H1 (cell line): ENCODE data around the gene WDSUB1. TPM values are rescaled to one million over a fixed set of nuclear protein-coding genes. Genes with fewer than 3 reads are reported as not detected.

Experiments
- CTCF ChIA-PET: fragments of 300-600 bp; sonication (Branson Sonifier 250); formaldehyde crosslinking; loops from one replicate; lab custom pipeline; 2021; ENCODE audit not compliant: partially characterized antibody; lab: Charles Lee
- POLR2A ChIA-PET: fragments of 300-600 bp; sonication (Branson Sonifier 250); formaldehyde crosslinking; loops from one replicate; lab custom pipeline; 2021; ENCODE audit warnings: inconsistent platforms; ENCODE audit not compliant: partially characterized antibody; lab: Charles Lee
- DNase-seq, 2 experiments: peaks; one replicate each; pipeline versions ENCODE4 v3.0.0 to v3.0.0-alpha.2; 2010 to 2022; ENCODE audit warnings: low spot score in 2 of 2, low read depth in 1 of 2, mixed read lengths in 1 of 2
- FAIRE-seq: peaks from 2 replicates; lab custom pipeline; 2011; peaks lifted over from hg19 to GRCh38; lab: Jason Lieb, UNC
- H2AFZ ChIP-seq: 2 replicates; pipeline ENCODE4 v1.8.1; 2012; ENCODE audit warnings: low read length, inconsistent platforms
- H2AK5ac ChIP-seq: 2 replicates; pipeline ENCODE4 v1.6.1; 2013; ENCODE audit warnings: low read depth, low read length
- H2BK120ac ChIP-seq: replicated peaks from 2 replicates; pipeline ENCODE3; 2013; ENCODE audit warnings: low read depth, low read length, inconsistent platforms
- H2BK12ac ChIP-seq: 2 replicates; pipeline ENCODE4 v1.6.1; 2013; ENCODE audit warnings: low read depth, low read length
- H2BK15ac ChIP-seq: 2 replicates; pipeline ENCODE4 v1.6.1; 2013; ENCODE audit warnings: low read length
- H2BK20ac ChIP-seq: 2 replicates; pipeline ENCODE4 v1.6.1; 2013; ENCODE audit warnings: low read length
- H2BK5ac ChIP-seq: 2 replicates; pipeline ENCODE4 v1.6.1; 2013; ENCODE audit warnings: low read depth, low read length
- H3K14ac ChIP-seq: 2 replicates; pipeline ENCODE4 v1.6.1; 2013; ENCODE audit warnings: inconsistent platforms; ENCODE audit not compliant: insufficient read length
- H3K18ac ChIP-seq: 2 replicates; pipeline ENCODE4 v1.6.1; 2013; ENCODE audit warnings: low read length; ENCODE audit errors: extremely low read depth
- H3K23ac ChIP-seq: 2 replicates; pipeline ENCODE4 v1.6.1; 2013; ENCODE audit warnings: inconsistent platforms; ENCODE audit not compliant: insufficient read length
- H3K23me2 ChIP-seq: 2 replicates; pipeline ENCODE4 v1.6.1; 2013; ENCODE audit warnings: low read depth, low read length
- H3K27ac ChIP-seq: 2 replicates; pipeline ENCODE4 v1.6.1; 2011; ENCODE audit warnings: low read depth, low read length, inconsistent platforms
- H3K27me3 ChIP-seq, 4 experiments: replicated peaks in 1 of 4; 1 replicate in 1 of 4; 2 replicates in 3 of 4; pipeline versions ENCODE4 v1.6.1 to v1.8.1; 2011 to 2013; ENCODE audit warnings: low read length in 3 of 4, mild to moderate bottlenecking in 3 of 4, inconsistent platforms in 2 of 4, mixed read lengths in 2 of 4, moderate library complexity in 1 of 4; ENCODE audit not compliant: control insufficient read depth in 3 of 4, insufficient read depth in 3 of 4; ENCODE audit errors: extremely low read depth in 1 of 4
- H3K36me3 ChIP-seq, 4 experiments: 2 replicates each; pipeline versions ENCODE4 v1.6.1 to v1.8.1; 2011 to 2013; ENCODE audit warnings: mild to moderate bottlenecking in 4 of 4, low read length in 3 of 4, moderate library complexity in 2 of 4, control low read depth in 1 of 4, inconsistent platforms in 1 of 4; ENCODE audit not compliant: insufficient read depth in 4 of 4, control insufficient read depth in 2 of 4
- H3K4ac ChIP-seq: replicated peaks from 2 replicates; pipeline ENCODE3; 2013; ENCODE audit warnings: low read length, low read depth, mixed read lengths, inconsistent platforms; ENCODE audit not compliant: insufficient read length
- H3K4me1 ChIP-seq, 4 experiments: replicated peaks in 1 of 4; 1 replicate in 1 of 4; 2 replicates in 3 of 4; pipeline versions ENCODE4 v1.6.1 to v1.8.1; 2011 to 2013; ENCODE audit warnings: low read length in 3 of 4, inconsistent platforms in 2 of 4, mixed read lengths in 1 of 4; ENCODE audit not compliant: insufficient read depth in 4 of 4, control insufficient read depth in 3 of 4
- H3K4me2 ChIP-seq, 2 experiments: 2 replicates each; pipeline versions ENCODE4 v1.6.1 to v1.8.1; 2011 to 2013; ENCODE audit warnings: low read depth in 2 of 2, low read length in 2 of 2, control low read depth in 1 of 2, inconsistent platforms in 1 of 2, mild to moderate bottlenecking in 1 of 2; ENCODE audit not compliant: insufficient read depth in 1 of 2
- H3K4me3 ChIP-seq, 4 experiments: fragments of 200-600, 300-600 bp in 1 of 4; sonication (generic), shearing (Covaris generic), sonication (Bioruptor Twin) in 1 of 4; 2 replicates each; pipeline versions ENCODE4 v1.5.1 to v1.8.1; 2011 to 2016; ENCODE audit warnings: low read length in 4 of 4, low read depth in 3 of 4, control low read depth in 2 of 4, inconsistent platforms in 2 of 4, mild to moderate bottlenecking in 2 of 4, mixed read lengths in 1 of 4, moderate library complexity in 1 of 4; ENCODE audit not compliant: insufficient read depth in 2 of 4; ENCODE audit errors: extremely low read depth in 1 of 4
- H3K56ac ChIP-seq: replicated peaks from 2 replicates; pipeline ENCODE3; 2013; ENCODE audit warnings: low read depth, mild to moderate bottlenecking, mixed read lengths, low read length, inconsistent platforms; ENCODE audit not compliant: insufficient read length
- H3K79me1 ChIP-seq: 2 replicates; pipeline ENCODE4 v1.6.1; 2013; ENCODE audit warnings: low read depth, low read length, control low read depth
- H3K79me2 ChIP-seq, 2 experiments: 2 replicates each; pipeline versions ENCODE4 v1.6.1 to v1.8.1; 2012 to 2013; ENCODE audit warnings: low read length in 2 of 2, mild to moderate bottlenecking in 2 of 2, inconsistent platforms in 1 of 2; ENCODE audit not compliant: insufficient read depth in 2 of 2, control insufficient read depth in 1 of 2
- H3K9ac ChIP-seq, 4 experiments: replicated peaks in 1 of 4; 1 replicate in 1 of 4; 2 replicates in 3 of 4; pipeline versions ENCODE4 v1.6.1 to v1.8.1; 2011 to 2013; ENCODE audit warnings: low read depth in 3 of 4, low read length in 3 of 4, control low read depth in 2 of 4, mild to moderate bottlenecking in 2 of 4, moderate library complexity in 2 of 4, inconsistent platforms in 1 of 4; ENCODE audit errors: extremely low read depth in 1 of 4
- H3K9me3 ChIP-seq, 2 experiments: 2 replicates each; pipeline versions ENCODE4 v1.6.1 to v1.8.1; 2012 to 2013; ENCODE audit warnings: mild to moderate bottlenecking in 2 of 2, moderate library complexity in 2 of 2, control low read depth in 1 of 2, inconsistent platforms in 1 of 2, low read depth in 1 of 2, low read length in 1 of 2, mixed read lengths in 1 of 2; ENCODE audit not compliant: insufficient read depth in 2 of 2
- H4K20me1 ChIP-seq, 2 experiments: replicated peaks in 1 of 2; 2 replicates each; pipeline versions ENCODE3 to v1.8.1; 2011 to 2013; ENCODE audit warnings: inconsistent platforms in 2 of 2, low read length in 2 of 2, mild to moderate bottlenecking in 1 of 2; ENCODE audit not compliant: insufficient read depth in 2 of 2, control insufficient read depth in 1 of 2
- H4K5ac ChIP-seq: 2 replicates; pipeline ENCODE4 v1.6.1; 2013; ENCODE audit warnings: low read length, low read depth, mixed read lengths, inconsistent platforms; ENCODE audit not compliant: insufficient read length
- H4K8ac ChIP-seq: 2 replicates; pipeline ENCODE4 v1.8.0; 2013; ENCODE audit warnings: mild to moderate bottlenecking, moderate library complexity, low read length, inconsistent platforms; ENCODE audit not compliant: insufficient read depth; ENCODE audit errors: extremely low read depth
- H4K91ac ChIP-seq: replicated peaks from 2 replicates; pipeline ENCODE3; 2013; ENCODE audit warnings: low read length, mixed read lengths, inconsistent platforms; ENCODE audit not compliant: insufficient read length
- ASH2L ChIP-seq: fragments of 200-600, 300-600 bp; sonication (generic); IDR thresholded peaks from one replicate; pipeline ENCODE4 v1.7.1; 2017; ENCODE audit warnings: low read length
- SIN3A ChIP-seq, 2 experiments: IDR thresholded peaks in 1 of 2; conservative IDR thresholded peaks in 1 of 2; 2 replicates each; pipeline ENCODE4 v1.6.1; 2011 to 2012; ENCODE audit warnings: low read length in 2 of 2, improper control_type of control experiment in 1 of 2, low read depth in 1 of 2, mild to moderate bottlenecking in 1 of 2
- SIX5 ChIP-seq: IDR thresholded peaks from 2 replicates; pipeline ENCODE4 v1.6.1; 2011; ENCODE audit warnings: mild to moderate bottlenecking, low read depth, low read length
- SP2 ChIP-seq: IDR thresholded peaks from 2 replicates; pipeline ENCODE4 v1.6.1; 2012; ENCODE audit warnings: mild to moderate bottlenecking, low read length, inconsistent platforms
- SUZ12 ChIP-seq: fragments of 200-600 bp; sonication (generic); IDR thresholded peaks from 2 replicates; pipeline ENCODE4 v1.6.1; 2012; ENCODE audit warnings: mild to moderate bottlenecking, inconsistent platforms, low read length, moderate library complexity, mixed read lengths
- WGBS, 2 experiments: shearing (Covaris generic) in 1 of 2; methylation state at CpG; one replicate each; pipeline versions ENCODE4 v1.1.6 to v1.1.7; 2013 to 2015; ENCODE audit warnings: low lambda C conversion rate in 2 of 2, mixed read lengths in 2 of 2, inconsistent platforms in 1 of 2, low coverage in 1 of 2, missing lambda C conversion rate in 1 of 2; ENCODE audit not compliant: insufficient replicate concordance in 2 of 2, insufficient coverage in 1 of 2, insufficient read length in 1 of 2; ENCODE audit errors: extremely low coverage in 1 of 2, missing lambda C conversion rate in 1 of 2; 5-methylcytosine and 5-hydroxymethylcytosine counted together
- polyA plus RNA-seq, 7 experiments: library from polyadenylated mRNA; depleted of rRNA in 3 of 7; stranded (reverse) in 5 of 7; unstranded in 2 of 7; fragments of >200 nt in 5 of 7; fragments of 200-250 nt in 2 of 7; gene quantifications; 1 replicate in 5 of 7; 2 replicates in 1 of 7; 4 replicates in 1 of 7; pipeline versions ENCODE4 v1.2.1 to v1.2.3, GENCODE V29; 2011 to 2013; ENCODE audit warnings: missing spikeins in 2 of 7, mixed read lengths in 2 of 7
- total RNA-seq: library from RNA; stranded (reverse); fragmentation: NEBNext Ultra II Directional; extraction: Animal tissue kit (Norgen Biotek cat#: 25700); gene quantifications from 2 replicates; pipeline ENCODE4 v1.2.1, GENCODE V29; 2021
- TF ChIP-seq, protein P1 (sequence below): IDR thresholded peaks from 2 replicates; pipeline ENCODE4 v1.6.1; 2012; ENCODE audit warnings: inconsistent platforms

The WDSUB1 gene
- total and polyA plus RNA-seq, 2 of the 8 experiments (the other 6 are each of a cell fraction or from before 2014, with no cell fraction given), result 5.5 to 8.0 TPM

DNA sequence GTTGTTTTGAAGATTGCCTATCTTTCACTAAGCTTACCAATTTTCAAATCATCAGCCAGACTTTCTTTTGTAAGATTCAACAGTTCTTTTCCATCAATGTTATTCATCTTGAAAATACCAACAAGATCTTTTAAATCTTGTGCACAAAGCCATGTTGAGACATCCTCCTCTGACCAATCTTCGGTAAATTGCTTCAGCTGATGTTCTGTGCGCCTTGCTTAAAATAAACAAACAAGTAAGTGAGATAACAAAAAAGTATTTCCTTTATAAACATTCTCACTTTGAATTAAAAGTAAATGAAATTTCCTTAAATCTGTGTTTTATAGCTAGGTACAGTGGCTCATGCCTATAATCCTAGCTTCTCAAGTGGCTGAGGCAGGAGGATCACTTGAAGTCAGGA lies 30.3 kb downstream of the WDSUB1 start:
- WGBS, 2 experiments, result 87% methylated on average over 2 of the region's 2 CpGs; no CpG with 5 or more reads in 1 of the 2 experiments
- no peaks in the 10 kb centered on the region for H3K4me1 ChIP-seq
- no peak overlapping the region for H2AFZ ChIP-seq
- H3K79me2 ChIP-seq, result no peaks in the 10 kb centered on the region
- no peak overlapping the region for H4K5ac ChIP-seq
- no peak overlapping the region for H3K27ac ChIP-seq
- no peak overlapping the region for H2BK5ac ChIP-seq
- no peak overlapping the region for H3K56ac ChIP-seq
- no peak for TF ChIP-seq SUZ12
- TF ChIP-seq, protein P1, sequence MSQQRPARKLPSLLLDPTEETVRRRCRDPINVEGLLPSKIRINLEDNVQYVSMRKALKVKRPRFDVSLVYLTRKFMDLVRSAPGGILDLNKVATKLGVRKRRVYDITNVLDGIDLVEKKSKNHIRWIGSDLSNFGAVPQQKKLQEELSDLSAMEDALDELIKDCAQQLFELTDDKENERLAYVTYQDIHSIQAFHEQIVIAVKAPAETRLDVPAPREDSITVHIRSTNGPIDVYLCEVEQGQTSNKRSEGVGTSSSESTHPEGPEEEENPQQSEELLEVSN, result no peak
- TF ChIP-seq SIX5, result no peak
- no peak for TF ChIP-seq SP2
- TF ChIP-seq ASH2L, result no peak
- no peak for TF ChIP-seq SIN3A (conservative IDR thresholded peaks at IDR 0.05 in 1 of 2, IDR thresholded peaks at IDR 0.05 in 1 of 2; ENCODE audit: low read depth in 1 of 2, low read length in 2 of 2)
- H3K4ac ChIP-seq, result no peak overlapping the region
- no peak overlapping the region for H2AK5ac ChIP-seq
- no peak overlapping the region for H2BK15ac ChIP-seq
- H3K4me3 ChIP-seq, result no peak overlapping the region
- no peak overlapping the region for H2BK12ac ChIP-seq
- H3K18ac ChIP-seq, result no peak overlapping the region
- no peak overlapping the region for H3K4me2 ChIP-seq
- DNase-seq (no peak), FAIRE-seq (no peak)
- 0 out of 8 replicates have a peak, but pooled peaks cover 0 to 4% (median 0%) of the 10 kb centered on the region in 4 experiments for H3K36me3 ChIP-seq
- no peaks in the 10 kb centered on the region for H3K23me2 ChIP-seq
- no peak overlapping the region for H3K23ac ChIP-seq
- H4K91ac ChIP-seq, result no peak overlapping the region
- POLR2A ChIA-PET, result no interaction called here
- H4K20me1 ChIP-seq, result peaks cover 1 to 3% of the 10 kb centered on the region in 2 experiments
- CTCF ChIA-PET, result interaction anchor here (1.1 kb wide), 1 partner anchor 8 kb away, joined by 3 read pairs; no protein-coding TSS in a partner anchor
- H3K9me3 ChIP-seq, result no peaks in the 10 kb centered on the region
- no peak overlapping the region for H4K8ac ChIP-seq
- no peak overlapping the region for H3K14ac ChIP-seq
- no peaks in the 10 kb centered on the region for H3K27me3 ChIP-seq
- H2BK20ac ChIP-seq, result no peak overlapping the region
- H3K79me1 ChIP-seq, result no peaks in the 10 kb centered on the region; the same call in 1 of the 2 replicates
- no peak overlapping the region for H3K9ac ChIP-seq
- H2BK120ac ChIP-seq, result no peak overlapping the region
